GM11168 (cell line): ENCODE results near the gene TMEM151B.

ENCODE experiments used
- in situ Hi-C: fragments of 300-500 bp; cut with MboI; formaldehyde crosslinking; loops from one replicate; pipeline ENCODE4 v1.12.0; 2022; ENCODE audit warnings: low sequenced_read_pairs; ENCODE audit not compliant: unreplicated experiment

Gene TMEM151B

GRCh38 chr6:44262467-44263353 lies 7.5 kb upstream of the TMEM151B start:
- in situ Hi-C loops = no loop called here

GRCh38 chr6:44263354-44264100 lies 6.7 kb upstream of the TMEM151B start:
- in situ Hi-C loops = no loop called here

DNA sequence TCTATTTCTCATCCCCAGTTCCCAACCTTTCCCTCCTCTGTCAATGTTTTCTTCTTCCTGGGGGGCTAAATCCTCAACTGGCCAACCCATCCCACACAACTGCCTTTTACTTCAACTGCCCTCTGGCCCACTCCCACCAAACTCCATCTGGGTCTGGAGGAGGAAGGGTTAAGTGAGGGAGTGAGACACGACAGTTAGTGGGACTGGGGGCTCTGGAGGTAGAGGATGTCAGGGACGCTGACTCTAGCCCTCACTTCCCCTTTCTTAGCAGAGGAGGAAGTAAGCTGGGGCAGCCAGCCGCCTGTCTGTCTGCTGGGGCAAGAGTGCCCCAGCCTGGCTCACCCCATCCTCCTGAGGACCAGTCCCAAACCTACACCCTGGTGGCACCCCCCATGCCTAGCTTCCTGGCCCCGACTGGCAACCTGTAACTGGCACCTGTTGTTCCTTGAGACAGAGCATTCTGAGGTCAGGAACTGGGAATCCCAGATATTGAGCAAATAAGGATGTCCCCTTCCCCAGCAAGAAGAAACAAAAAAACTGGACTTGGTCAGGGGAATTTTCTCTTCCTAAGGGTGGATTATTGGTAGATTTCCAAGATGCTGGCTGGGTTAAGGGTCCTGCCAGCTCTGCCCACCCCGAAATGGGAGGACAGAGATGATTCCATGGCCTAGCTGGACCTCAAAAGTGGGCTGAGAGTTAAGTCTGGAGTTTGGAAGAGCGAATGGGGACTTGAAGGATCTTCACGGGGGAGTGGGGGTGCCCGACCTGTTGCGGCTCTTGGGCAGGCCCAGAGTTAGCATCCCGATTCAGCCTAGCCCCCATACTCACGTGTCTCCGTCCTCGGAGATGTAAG lies 5.9 kb upstream of the TMEM151B start:
- in situ Hi-C loops = no loop called here

- in situ Hi-C loops = no loop called here
These were observed 5.1 kb upstream of the TMEM151B start, which contains the start of gene NFKBIE for GRCh38 chr6:44265007-44265721. Gene NFKBIE, minus strand, starts transcription at chr6:44265551. Its CDS starts 205 bp downstream, at chr6:44265346.

- in situ Hi-C loops = no loop called here
These were observed 4.5 kb upstream of the TMEM151B start for GRCh38 chr6:44265722-44266233.

DNA sequence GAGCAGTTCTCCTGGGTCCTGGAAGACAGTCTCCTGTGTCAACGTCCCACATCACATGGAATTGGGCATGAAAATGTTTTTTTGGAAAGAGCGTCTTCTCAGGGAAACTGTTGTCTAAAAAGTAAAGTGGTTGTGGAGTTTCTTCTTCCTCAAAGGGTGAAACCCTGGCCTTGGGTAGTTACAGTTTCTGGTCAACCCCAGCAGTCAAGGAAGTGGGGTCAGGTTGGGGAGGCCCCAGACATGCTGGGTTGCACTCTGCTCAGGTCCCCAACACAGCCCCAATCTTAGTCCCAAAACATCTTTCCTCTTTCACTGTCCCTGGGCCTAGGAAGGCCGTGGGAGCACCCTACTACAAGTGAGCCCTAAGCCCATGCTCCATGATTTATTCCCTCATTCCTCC lies 3.9 kb upstream of the TMEM151B start:
- in situ Hi-C loops = no loop called here

DNA sequence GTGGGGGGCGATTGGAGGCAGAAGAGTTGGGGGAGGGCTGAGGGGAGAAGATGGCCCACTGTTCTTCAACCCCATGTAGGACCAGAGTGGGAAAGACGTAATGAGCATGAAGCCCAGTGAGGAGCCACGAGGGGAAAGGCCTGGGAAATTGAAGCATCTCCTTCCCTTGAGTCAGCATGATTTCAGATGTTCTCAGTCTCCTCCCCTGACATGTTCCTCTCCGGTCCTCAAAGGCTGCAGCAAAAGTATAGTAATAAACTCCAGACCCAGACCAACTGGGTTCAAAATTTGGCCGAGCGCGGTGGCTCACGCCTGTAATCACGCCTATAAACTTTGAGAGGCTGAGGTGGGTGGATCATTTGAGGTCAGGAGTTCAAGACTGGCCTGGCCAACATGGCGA lies 3.0 kb upstream of the TMEM151B start:
- in situ Hi-C loops = no loop called here

DNA sequence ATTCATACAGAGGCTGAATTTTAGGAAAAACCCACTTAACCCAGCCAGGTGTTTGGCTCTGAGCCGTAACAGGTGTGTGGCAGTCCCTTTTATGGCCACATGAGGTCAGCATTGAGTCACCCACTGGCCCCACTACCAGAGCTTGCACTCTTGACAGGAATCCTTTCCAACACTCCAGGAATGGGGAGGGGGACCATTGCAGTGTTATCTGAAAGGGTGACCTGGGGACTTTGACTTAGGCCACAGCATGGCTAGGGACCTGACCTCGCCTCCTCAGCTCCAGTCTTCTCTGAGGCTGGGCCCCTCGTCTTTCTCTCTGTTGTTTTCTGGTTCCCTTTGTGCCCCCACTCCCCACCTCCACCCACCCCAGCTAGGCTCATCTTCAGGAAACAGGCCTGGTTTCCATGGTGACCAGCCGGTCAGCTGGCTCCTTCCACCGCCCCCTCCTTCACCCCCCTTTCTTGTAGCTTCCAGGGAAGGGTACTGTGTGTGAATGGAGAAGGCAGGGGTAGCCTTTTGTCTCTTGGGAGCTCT lies 2.1 kb upstream of the TMEM151B start:
- in situ Hi-C loops = no loop called here

DNA sequence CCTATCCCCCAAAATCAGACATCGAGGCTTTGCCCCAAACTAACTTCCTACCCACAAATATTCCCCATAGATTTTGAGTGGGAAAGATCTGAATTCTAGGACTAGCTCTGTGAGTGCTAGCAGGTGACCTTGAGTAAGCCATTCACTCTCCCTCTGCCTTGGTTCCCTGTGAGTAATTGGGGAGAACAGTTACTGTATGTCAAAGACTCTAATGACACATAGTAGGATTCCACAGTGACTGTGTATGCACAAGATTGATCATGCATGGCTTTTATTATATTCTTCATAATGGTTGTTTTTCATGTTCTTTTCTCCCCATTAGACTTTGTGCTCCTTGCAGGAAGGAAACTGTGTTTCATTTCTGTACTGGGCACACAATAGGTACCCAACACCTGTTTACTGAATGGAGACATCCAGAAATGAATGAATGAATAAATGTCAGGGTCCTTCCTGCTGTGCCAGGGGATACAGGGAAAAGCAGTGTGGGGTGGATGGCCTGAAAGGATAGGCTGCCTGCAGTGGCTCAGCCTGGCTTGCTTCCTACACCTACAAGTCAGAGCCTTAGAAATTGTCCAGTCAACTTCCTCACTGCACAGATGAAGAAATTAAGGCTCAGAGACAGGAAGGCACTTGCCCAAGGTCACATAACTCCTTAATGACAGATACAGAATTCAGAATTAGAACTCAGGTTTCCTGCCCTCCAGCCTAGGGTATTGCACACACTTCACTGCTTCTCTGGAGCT lies 901 bp upstream of the TMEM151B start:
- in situ Hi-C loops = no loop called here

DNA sequence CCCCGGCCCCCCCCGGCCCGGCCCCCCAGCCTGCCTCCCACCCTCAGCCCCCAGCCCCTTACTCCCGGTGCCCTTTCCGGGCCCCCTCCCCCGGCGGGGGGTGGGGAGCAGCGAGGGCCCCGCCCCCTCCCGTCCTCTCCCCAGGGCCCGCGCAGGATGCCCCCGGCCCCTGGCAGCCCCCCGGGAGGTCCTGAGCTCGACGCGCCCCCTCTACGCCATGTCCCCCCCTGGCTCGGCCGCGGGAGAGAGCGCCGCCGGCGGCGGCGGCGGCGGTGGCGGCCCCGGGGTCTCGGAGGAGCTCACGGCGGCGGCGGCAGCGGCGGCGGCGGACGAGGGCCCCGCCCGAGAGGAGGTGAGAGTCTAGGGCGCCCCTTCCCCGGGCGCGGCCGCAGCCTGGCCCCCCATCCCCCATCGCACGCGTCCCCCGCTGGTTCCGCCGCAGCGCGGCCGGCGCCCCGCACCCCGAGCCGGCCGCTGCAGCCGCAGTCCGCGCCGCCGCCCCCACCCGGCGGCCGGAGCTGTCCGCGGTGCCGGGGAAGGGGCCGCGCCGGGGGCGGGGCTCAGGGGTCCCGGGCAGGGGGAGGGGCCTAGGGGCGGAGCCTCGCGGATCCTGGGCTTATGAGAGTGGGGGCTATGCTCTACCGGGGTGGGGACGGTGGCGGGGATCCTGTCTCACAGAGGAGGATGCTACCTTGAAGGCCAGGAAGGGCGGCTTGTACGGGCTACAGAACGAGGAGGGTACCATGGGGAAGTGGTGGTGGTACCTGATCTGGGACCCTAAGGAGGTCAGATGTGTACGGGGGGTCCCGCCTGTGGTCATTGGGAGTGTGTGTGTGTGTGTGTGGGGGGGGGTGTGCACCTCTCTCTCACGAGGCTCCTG lies 516 bp downstream of the TMEM151B start:
- in situ Hi-C loops = no loop called here

DNA sequence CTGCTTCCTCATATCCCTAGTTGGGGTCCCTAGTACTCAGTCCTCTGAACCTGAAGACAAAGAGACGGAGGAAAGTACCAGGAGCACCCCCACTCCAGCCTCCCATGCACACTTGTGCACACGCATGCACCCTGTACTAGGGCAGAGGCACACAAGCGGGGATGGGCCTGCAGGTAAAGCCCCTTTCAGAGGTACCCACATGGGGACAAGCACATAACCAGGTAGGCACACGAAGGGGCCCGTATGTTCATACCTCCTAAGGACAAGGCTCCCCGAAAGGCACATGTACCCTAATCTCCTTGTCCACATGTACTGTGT lies 1.1 kb downstream of the TMEM151B start:
- in situ Hi-C loops = no loop called here

DNA sequence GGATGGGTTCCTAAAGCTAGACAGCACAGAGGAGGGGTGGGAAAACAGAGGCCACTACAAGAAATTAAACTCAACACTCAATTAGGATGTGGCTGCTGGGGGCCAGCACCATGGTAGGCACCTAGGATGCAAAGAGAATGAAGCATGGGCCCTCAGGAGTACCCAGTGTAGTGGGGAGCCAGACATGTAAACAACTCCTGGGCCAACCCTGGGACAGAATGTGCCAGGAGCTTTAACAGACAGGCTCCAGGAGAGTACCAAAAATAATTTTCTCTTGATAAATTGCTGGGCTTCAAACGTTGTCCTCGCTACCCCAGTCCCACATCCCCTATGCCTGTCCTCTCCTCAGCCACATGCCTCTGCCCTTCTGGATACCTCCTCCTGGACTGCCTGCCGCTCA lies 1.7 kb downstream of the TMEM151B start:
- in situ Hi-C loops = no loop called here

DNA sequence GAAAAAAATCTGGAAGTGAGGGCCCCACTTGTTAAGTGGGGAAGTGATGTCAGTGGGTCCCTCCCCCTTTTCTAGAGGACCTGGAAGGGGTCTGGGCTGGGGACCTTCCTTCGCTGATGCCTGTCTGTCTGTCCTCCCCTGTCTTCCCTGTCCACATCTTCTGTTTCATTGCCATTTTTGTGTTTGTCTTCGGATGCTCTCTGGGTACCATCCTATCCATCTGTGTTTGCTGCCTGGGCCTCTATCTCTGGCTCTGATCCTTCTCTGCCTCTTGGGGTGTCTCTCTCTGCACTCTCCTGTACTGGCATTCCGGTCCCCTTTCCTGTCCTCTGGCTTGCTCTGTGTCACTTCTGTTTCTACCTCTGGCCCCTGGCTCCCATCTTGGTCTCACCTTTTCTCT lies 2.3 kb downstream of the TMEM151B start:
- in situ Hi-C loops = no loop called here

GRCh38 chr6:44272999-44273566 lies 2.8 kb downstream of the TMEM151B start:
- in situ Hi-C loops = no loop called here

GRCh38 chr6:44273617-44274016 lies 3.4 kb downstream of the TMEM151B start:
- in situ Hi-C loops = no loop called here

- in situ Hi-C loops = no loop called here
These were observed 5.1 kb downstream of the TMEM151B start for GRCh38 chr6:44275271-44275748.
